ENCODE data around the gene SMAD1. TPM values are rescaled to one million over a fixed set of nuclear protein-coding genes. Genes with fewer than 3 reads are reported as not detected.

The SMAD1 gene
- total RNA-seq, 2 experiments from 2014 or later, result 9.7 to 11.5 TPM

GRCh38 chr4:145436114-145436513 lies 45.5 kb upstream of the SMAD1 start:
- H3K36me3 ChIP-seq (ENCODE audit: insufficient read depth, low read length), result no peaks in the 10 kb centered on the region
- no peak for DNase-seq
- Mint-ChIP-seq H3K27ac (no peak overlapping the region), H3K4me1 (ENCODE audit: low read depth) (no peaks in the 10 kb centered on the region), H3K27me3 (peaks cover 54% of the 10 kb centered on the region), H3K9me3 (peaks cover 17% of the 10 kb centered on the region), H3K36me3 (ENCODE audit: low read depth) (no peaks in the 10 kb centered on the region), H3K4me3 (no peak overlapping the region)
- CTCF ChIA-PET, result no interaction called here
- TF ChIP-seq CTCF (IDR thresholded peaks at IDR 0.05), result no peak
- H3K9me3 ChIP-seq (ENCODE audit: control insufficient read depth in 1 of 2, insufficient read depth in 1 of 2, low read length in 2 of 2), result no peaks in the 10 kb centered on the region
- no peak for ATAC-seq (ENCODE audit: poor library complexity)
- peaks cover 0 to 5% of the 10 kb centered on the region in 2 experiments for H3K27me3 ChIP-seq (ENCODE audit: control insufficient read depth in 1 of 2, insufficient read depth in 2 of 2, low read length in 2 of 2)
- no peaks in the 10 kb centered on the region for H3K4me1 ChIP-seq (ENCODE audit: insufficient read depth, low read length)
- H3K4me3 ChIP-seq (ENCODE audit: low read length), result no peak overlapping the region
- intact Hi-C loops (cut with DNase I, micrococcal nuclease), result no loop called here
- no peak overlapping the region for H3K27ac ChIP-seq (ENCODE audit: low read depth in 1 of 2, low read length in 2 of 2)
- POLR2A ChIA-PET, result no interaction called here

GRCh38 chr4:145436796-145437195 lies 44.9 kb upstream of the SMAD1 start:
- ChIA-PET CTCF (no interaction called here), POLR2A (no interaction called here)
- Histone ChIP-seq H3K27me3 (ENCODE audit: control insufficient read depth in 1 of 2, insufficient read depth in 2 of 2, low read length in 2 of 2) (peaks cover 0 to 5% of the 10 kb centered on the region in 2 experiments), H3K9me3 (ENCODE audit: control insufficient read depth in 1 of 2, insufficient read depth in 1 of 2, low read length in 2 of 2) (no peaks in the 10 kb centered on the region), H3K4me1 (ENCODE audit: insufficient read depth, low read length) (no peaks in the 10 kb centered on the region), H3K27ac (ENCODE audit: low read depth in 1 of 2, low read length in 2 of 2) (no peak overlapping the region), H3K36me3 (ENCODE audit: insufficient read depth, low read length) (no peaks in the 10 kb centered on the region), H3K4me3 (ENCODE audit: low read length) (no peak overlapping the region)
- H3K9me3 Mint-ChIP-seq, result peaks cover 17% of the 10 kb centered on the region
- TF ChIP-seq CTCF (IDR thresholded peaks at IDR 0.05), result no peak
- no peak overlapping the region for H3K4me3 Mint-ChIP-seq
- ATAC-seq (ENCODE audit: poor library complexity) (no peak), DNase-seq (no peak)
- H3K27ac Mint-ChIP-seq, result no peak overlapping the region
- no peaks in the 10 kb centered on the region for H3K4me1 Mint-ChIP-seq (ENCODE audit: low read depth)
- H3K27me3 Mint-ChIP-seq, result peaks cover 58% of the 10 kb centered on the region
- intact Hi-C loops (cut with DNase I, micrococcal nuclease), result no loop called here
- no peaks in the 10 kb centered on the region for H3K36me3 Mint-ChIP-seq (ENCODE audit: low read depth)

- Mint-ChIP-seq H3K27me3 (peaks cover 61% of the 10 kb centered on the region), H3K4me3 (no peak overlapping the region), H3K36me3 (ENCODE audit: low read depth) (no peaks in the 10 kb centered on the region), H3K4me1 (ENCODE audit: low read depth) (no peaks in the 10 kb centered on the region), H3K27ac (no peak overlapping the region), H3K9me3 (peaks cover 17% of the 10 kb centered on the region)
- peaks cover 0 to 4% of the 10 kb centered on the region in 2 experiments for H3K9me3 ChIP-seq (ENCODE audit: control insufficient read depth in 1 of 2, insufficient read depth in 1 of 2, low read length in 2 of 2)
- no peak for TF ChIP-seq CTCF (IDR thresholded peaks at IDR 0.05)
- H3K4me1 ChIP-seq (ENCODE audit: insufficient read depth, low read length), result no peaks in the 10 kb centered on the region
- ATAC-seq (ENCODE audit: poor library complexity), result no peak
- H3K4me3 ChIP-seq (ENCODE audit: low read length), result no peak overlapping the region
- ChIA-PET POLR2A (no interaction called here), CTCF (no interaction called here)
- H3K36me3 ChIP-seq (ENCODE audit: insufficient read depth, low read length), result no peaks in the 10 kb centered on the region
- peaks cover 0 to 5% of the 10 kb centered on the region in 2 experiments for H3K27me3 ChIP-seq (ENCODE audit: control insufficient read depth in 1 of 2, insufficient read depth in 2 of 2, low read length in 2 of 2)
- intact Hi-C loops (cut with DNase I, micrococcal nuclease), result no loop called here
- no peak for DNase-seq
- no peak overlapping the region for H3K27ac ChIP-seq (ENCODE audit: low read depth in 1 of 2, low read length in 2 of 2)
Observed at GRCh38 chr4:145437466-145437865, 44.2 kb upstream of the SMAD1 start.
